PC-3 (cell line): Measurements from ENCODE around the gene MAP1B.

Experiments used
- EZH2 ChIP-seq: fragments of 300-600 bp; sonication (generic); IDR thresholded peaks from one replicate; pipeline ENCODE4 v1.6.1; 2017; ENCODE audit warnings: antibody characterized with exemption, mild to moderate bottlenecking, low read length; ENCODE audit not compliant: unreplicated experiment
- EZH2phosphoT487 ChIP-seq: fragments of 300-600 bp; sonication (generic); IDR thresholded peaks from 2 replicates; pipeline ENCODE4 v1.6.1; 2018; ENCODE audit warnings: mild to moderate bottlenecking, antibody characterized with exemption, low read length, borderline replicate concordance
- TF ChIP-seq, protein P1 (sequence below): fragments of 300-600 bp; sonication (generic); conservative IDR thresholded peaks from 2 replicates; pipeline ENCODE4 v1.5.1; 2017; ENCODE audit warnings: antibody characterized with exemption, low read depth, mild to moderate bottlenecking, low read length

DNA sequence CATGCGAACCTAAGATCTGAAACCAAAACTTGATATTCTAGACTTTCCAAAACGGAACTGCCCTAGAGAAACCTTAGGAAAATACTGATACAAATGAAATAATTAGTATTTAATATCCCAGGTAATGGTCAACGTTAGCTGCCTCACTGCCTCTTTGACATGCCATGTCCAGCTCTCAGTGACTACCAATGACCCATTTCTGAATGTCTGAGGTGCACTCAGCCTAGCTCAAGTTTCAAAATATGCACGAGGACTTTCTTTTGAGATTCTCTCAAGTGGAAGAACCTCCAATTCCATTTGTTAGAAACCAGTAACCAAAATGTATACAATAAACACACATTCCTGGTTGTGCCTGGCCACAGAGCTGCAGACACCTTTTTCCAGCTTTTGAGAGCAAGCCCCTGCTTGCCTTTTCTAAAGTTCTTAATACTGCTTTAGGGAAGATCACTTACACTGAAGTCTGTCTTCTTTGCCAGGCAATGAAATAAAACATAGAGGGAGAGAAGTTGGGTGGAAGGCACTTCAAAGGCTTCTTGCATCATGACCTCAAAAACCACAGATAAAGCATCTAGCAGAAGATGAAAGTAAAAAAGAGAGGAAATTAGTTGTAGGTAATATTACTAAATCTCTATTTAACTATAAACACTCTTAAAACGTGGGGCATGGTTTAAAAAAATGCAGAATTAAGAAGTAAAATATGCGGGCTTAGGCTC, 124.9 kb downstream of the MAP1B start:
- TF ChIP-seq, protein P1, sequence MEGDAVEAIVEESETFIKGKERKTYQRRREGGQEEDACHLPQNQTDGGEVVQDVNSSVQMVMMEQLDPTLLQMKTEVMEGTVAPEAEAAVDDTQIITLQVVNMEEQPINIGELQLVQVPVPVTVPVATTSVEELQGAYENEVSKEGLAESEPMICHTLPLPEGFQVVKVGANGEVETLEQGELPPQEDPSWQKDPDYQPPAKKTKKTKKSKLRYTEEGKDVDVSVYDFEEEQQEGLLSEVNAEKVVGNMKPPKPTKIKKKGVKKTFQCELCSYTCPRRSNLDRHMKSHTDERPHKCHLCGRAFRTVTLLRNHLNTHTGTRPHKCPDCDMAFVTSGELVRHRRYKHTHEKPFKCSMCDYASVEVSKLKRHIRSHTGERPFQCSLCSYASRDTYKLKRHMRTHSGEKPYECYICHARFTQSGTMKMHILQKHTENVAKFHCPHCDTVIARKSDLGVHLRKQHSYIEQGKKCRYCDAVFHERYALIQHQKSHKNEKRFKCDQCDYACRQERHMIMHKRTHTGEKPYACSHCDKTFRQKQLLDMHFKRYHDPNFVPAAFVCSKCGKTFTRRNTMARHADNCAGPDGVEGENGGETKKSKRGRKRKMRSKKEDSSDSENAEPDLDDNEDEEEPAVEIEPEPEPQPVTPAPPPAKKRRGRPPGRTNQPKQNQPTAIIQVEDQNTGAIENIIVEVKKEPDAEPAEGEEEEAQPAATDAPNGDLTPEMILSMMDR: no peak
- no peak for TF ChIP-seq EZH2
- no peak for TF ChIP-seq EZH2phosphoT487
